Measurements from ENCODE around the gene WBP4. TPM values are rescaled to one million over a fixed set of nuclear protein-coding genes. Genes with fewer than 3 reads are reported as not detected.
"Not testable (repeated sequence)": the region's sequence is repeated elsewhere in the genome, so short reads cannot be mapped to it uniquely, and the experiment has no call there.

The WBP4 gene
- total and polyA plus RNA-seq, 9 of the 15 experiments (the other 6 are each of a cell fraction or from before 2014, with no cell fraction given) = 5.5 to 12.2 (median 7.9) TPM

GRCh38 chr13:41131660-41132511 lies 70.6 kb downstream of the WBP4 start:
- CTCF ChIA-PET (ENCODE audit: low intra/inter-chr PET ratio); FAIRE-seq; H4K20me1 ChIP-seq (replicated peaks; ENCODE audit: control insufficient read depth, insufficient read depth, low read length); H3K27me3 ChIP-seq (ENCODE audit: control insufficient read depth in 2 of 2, insufficient read depth in 2 of 2, low read length in 2 of 2); H3K9me1 ChIP-seq (ENCODE audit: control insufficient read depth, insufficient read depth, low read length); H3K36me3 ChIP-seq (ENCODE audit: control insufficient read depth, insufficient read depth, low read length); H3K9me3 ChIP-seq (replicated peaks; ENCODE audit: control insufficient read depth, insufficient read depth, low read depth, low read length): not testable (repeated sequence)
- peak overlapping the region; percentile 84; the same call in 2 of the 3 replicates for H3K27ac ChIP-seq (ENCODE audit: extremely low read depth, low read depth, low read length)
- H3K4me2 ChIP-seq (ENCODE audit: insufficient read depth, low read length) = peak overlapping the region; percentile 68
- in situ Hi-C loops (cut with MboI) (loop anchor here (5.0 kb wide), 1 partner anchor 60 kb away; the partner anchor contains the start of gene KBTBD7), intact Hi-C loops (cut with micrococcal nuclease) (loop anchor here (1.0 to 5.0 kb wide), 3 partner anchors 55 to 70 kb away; partner anchors contain the start of genes KBTBD7 and WBP4)
- peaks cover 11 to 12% of the 10 kb centered on the region in 2 experiments; a peak in 4 of 5 replicates for H3K4me1 ChIP-seq (replicated peaks in 1 of 2; ENCODE audit: control insufficient read depth in 2 of 2, insufficient read depth in 2 of 2, low read length in 2 of 2)
- POLR2A ChIA-PET = interaction anchor here (0.6 kb wide), 1 partner anchor 13 kb away, joined by 3 read pairs; no protein-coding TSS in a partner anchor
- peak; percentile 8 for TF ChIP-seq CHD1 (IDR thresholded peaks at IDR 0.05; ENCODE audit: low read length)
- peak; percentile 77; the same call in 1 of the 2 replicates for TF ChIP-seq RBFOX2 (IDR thresholded peaks at IDR 0.05; ENCODE audit: low read depth, low read length)
- peak; percentile 17; the same call in 1 of the 2 replicates for TF ChIP-seq ZFX (CRISPR knock-in tag; IDR thresholded peaks at IDR 0.05)
- TF ChIP-seq MIER1 (IDR thresholded peaks at IDR 0.05; ENCODE audit: low read depth) = 0 out of 2 replicates have a peak, but pooled peaks have one; percentile 47
- TF ChIP-seq, protein P1, sequence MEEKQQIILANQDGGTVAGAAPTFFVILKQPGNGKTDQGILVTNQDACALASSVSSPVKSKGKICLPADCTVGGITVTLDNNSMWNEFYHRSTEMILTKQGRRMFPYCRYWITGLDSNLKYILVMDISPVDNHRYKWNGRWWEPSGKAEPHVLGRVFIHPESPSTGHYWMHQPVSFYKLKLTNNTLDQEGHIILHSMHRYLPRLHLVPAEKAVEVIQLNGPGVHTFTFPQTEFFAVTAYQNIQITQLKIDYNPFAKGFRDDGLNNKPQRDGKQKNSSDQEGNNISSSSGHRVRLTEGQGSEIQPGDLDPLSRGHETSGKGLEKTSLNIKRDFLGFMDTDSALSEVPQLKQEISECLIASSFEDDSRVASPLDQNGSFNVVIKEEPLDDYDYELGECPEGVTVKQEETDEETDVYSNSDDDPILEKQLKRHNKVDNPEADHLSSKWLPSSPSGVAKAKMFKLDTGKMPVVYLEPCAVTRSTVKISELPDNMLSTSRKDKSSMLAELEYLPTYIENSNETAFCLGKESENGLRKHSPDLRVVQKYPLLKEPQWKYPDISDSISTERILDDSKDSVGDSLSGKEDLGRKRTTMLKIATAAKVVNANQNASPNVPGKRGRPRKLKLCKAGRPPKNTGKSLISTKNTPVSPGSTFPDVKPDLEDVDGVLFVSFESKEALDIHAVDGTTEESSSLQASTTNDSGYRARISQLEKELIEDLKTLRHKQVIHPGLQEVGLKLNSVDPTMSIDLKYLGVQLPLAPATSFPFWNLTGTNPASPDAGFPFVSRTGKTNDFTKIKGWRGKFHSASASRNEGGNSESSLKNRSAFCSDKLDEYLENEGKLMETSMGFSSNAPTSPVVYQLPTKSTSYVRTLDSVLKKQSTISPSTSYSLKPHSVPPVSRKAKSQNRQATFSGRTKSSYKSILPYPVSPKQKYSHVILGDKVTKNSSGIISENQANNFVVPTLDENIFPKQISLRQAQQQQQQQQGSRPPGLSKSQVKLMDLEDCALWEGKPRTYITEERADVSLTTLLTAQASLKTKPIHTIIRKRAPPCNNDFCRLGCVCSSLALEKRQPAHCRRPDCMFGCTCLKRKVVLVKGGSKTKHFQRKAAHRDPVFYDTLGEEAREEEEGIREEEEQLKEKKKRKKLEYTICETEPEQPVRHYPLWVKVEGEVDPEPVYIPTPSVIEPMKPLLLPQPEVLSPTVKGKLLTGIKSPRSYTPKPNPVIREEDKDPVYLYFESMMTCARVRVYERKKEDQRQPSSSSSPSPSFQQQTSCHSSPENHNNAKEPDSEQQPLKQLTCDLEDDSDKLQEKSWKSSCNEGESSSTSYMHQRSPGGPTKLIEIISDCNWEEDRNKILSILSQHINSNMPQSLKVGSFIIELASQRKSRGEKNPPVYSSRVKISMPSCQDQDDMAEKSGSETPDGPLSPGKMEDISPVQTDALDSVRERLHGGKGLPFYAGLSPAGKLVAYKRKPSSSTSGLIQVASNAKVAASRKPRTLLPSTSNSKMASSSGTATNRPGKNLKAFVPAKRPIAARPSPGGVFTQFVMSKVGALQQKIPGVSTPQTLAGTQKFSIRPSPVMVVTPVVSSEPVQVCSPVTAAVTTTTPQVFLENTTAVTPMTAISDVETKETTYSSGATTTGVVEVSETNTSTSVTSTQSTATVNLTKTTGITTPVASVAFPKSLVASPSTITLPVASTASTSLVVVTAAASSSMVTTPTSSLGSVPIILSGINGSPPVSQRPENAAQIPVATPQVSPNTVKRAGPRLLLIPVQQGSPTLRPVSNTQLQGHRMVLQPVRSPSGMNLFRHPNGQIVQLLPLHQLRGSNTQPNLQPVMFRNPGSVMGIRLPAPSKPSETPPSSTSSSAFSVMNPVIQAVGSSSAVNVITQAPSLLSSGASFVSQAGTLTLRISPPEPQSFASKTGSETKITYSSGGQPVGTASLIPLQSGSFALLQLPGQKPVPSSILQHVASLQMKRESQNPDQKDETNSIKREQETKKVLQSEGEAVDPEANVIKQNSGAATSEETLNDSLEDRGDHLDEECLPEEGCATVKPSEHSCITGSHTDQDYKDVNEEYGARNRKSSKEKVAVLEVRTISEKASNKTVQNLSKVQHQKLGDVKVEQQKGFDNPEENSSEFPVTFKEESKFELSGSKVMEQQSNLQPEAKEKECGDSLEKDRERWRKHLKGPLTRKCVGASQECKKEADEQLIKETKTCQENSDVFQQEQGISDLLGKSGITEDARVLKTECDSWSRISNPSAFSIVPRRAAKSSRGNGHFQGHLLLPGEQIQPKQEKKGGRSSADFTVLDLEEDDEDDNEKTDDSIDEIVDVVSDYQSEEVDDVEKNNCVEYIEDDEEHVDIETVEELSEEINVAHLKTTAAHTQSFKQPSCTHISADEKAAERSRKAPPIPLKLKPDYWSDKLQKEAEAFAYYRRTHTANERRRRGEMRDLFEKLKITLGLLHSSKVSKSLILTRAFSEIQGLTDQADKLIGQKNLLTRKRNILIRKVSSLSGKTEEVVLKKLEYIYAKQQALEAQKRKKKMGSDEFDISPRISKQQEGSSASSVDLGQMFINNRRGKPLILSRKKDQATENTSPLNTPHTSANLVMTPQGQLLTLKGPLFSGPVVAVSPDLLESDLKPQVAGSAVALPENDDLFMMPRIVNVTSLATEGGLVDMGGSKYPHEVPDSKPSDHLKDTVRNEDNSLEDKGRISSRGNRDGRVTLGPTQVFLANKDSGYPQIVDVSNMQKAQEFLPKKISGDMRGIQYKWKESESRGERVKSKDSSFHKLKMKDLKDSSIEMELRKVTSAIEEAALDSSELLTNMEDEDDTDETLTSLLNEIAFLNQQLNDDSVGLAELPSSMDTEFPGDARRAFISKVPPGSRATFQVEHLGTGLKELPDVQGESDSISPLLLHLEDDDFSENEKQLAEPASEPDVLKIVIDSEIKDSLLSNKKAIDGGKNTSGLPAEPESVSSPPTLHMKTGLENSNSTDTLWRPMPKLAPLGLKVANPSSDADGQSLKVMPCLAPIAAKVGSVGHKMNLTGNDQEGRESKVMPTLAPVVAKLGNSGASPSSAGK (IDR thresholded peaks at IDR 0.05) = peak; percentile 84
- TF ChIP-seq, protein P2, sequence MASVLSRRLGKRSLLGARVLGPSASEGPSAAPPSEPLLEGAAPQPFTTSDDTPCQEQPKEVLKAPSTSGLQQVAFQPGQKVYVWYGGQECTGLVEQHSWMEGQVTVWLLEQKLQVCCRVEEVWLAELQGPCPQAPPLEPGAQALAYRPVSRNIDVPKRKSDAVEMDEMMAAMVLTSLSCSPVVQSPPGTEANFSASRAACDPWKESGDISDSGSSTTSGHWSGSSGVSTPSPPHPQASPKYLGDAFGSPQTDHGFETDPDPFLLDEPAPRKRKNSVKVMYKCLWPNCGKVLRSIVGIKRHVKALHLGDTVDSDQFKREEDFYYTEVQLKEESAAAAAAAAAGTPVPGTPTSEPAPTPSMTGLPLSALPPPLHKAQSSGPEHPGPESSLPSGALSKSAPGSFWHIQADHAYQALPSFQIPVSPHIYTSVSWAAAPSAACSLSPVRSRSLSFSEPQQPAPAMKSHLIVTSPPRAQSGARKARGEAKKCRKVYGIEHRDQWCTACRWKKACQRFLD (CRISPR knock-in tag; IDR thresholded peaks at IDR 0.05) = peak; percentile 3; the same call in 1 of the 2 replicates
- peak overlapping the region; percentile 75 for H2AFZ ChIP-seq (ENCODE audit: low read depth, low read length)
- 2% methylated on average over 37 of the region's 48 CpGs for WGBS (ENCODE audit: insufficient coverage, low coverage, missing lambda C conversion rate)
- peak overlapping the region; percentile 85 to 93 for H3K9ac ChIP-seq (ENCODE audit: insufficient read depth in 1 of 2, low read depth in 2 of 2, low read length in 2 of 2)
- peak overlapping the region; percentile 54 for H3K4me3 ChIP-seq
- BruUV-seq (replicated peaks) = TSS peak; percentile 71
- peaks cover 57% of the 10 kb centered on the region for H3K79me2 ChIP-seq (ENCODE audit: control insufficient read depth, insufficient read depth, low read length)
- peak in 1 of 4 experiments; percentile 26 for DNase-seq (ENCODE audit: extremely low read depth in 1 of 4, low spot score in 3 of 4)
- peak; percentile 8 for ATAC-seq

Measured in K562 (cell line).